H1 (cell line): Measurements from ENCODE around the gene PABPC1L. TPM values are rescaled to one million over a fixed set of nuclear protein-coding genes. Genes with fewer than 3 reads are reported as not detected.

Experiments
- BCL11A ChIP-seq, 2 experiments: IDR thresholded peaks; one replicate each; pipeline ENCODE4 v1.6.1; 2011; ENCODE audit warnings: low read depth in 2 of 2, low read length in 2 of 2, mild to moderate bottlenecking in 2 of 2
- POLR2A ChIP-seq, 2 experiments: IDR thresholded peaks; 1 replicate in 1 of 2; 2 replicates in 1 of 2; pipeline ENCODE4 v1.6.1; 2011; ENCODE audit warnings: low read depth in 2 of 2, low read length in 2 of 2, mild to moderate bottlenecking in 2 of 2; ENCODE audit errors: control extremely low read depth in 1 of 2
- polyA plus RNA-seq, 7 experiments: library from polyadenylated mRNA; depleted of rRNA in 3 of 7; stranded (reverse) in 5 of 7; unstranded in 2 of 7; fragments of >200 nt in 5 of 7; fragments of 200-250 nt in 2 of 7; gene quantifications; 1 replicate in 5 of 7; 2 replicates in 1 of 7; 4 replicates in 1 of 7; pipeline versions ENCODE4 v1.2.1 to v1.2.3, GENCODE V29; 2011 to 2013; ENCODE audit warnings: missing spikeins in 2 of 7, mixed read lengths in 2 of 7
- total RNA-seq: library from RNA; stranded (reverse); fragmentation: NEBNext Ultra II Directional; extraction: Animal tissue kit (Norgen Biotek cat#: 25700); gene quantifications from 2 replicates; pipeline ENCODE4 v1.2.1, GENCODE V29; 2021

The PABPC1L gene
- total and polyA plus RNA-seq, 2 of the 8 experiments (the other 6 are each of a cell fraction or from before 2014, with no cell fraction given), result 61.1 to 108 TPM

DNA sequence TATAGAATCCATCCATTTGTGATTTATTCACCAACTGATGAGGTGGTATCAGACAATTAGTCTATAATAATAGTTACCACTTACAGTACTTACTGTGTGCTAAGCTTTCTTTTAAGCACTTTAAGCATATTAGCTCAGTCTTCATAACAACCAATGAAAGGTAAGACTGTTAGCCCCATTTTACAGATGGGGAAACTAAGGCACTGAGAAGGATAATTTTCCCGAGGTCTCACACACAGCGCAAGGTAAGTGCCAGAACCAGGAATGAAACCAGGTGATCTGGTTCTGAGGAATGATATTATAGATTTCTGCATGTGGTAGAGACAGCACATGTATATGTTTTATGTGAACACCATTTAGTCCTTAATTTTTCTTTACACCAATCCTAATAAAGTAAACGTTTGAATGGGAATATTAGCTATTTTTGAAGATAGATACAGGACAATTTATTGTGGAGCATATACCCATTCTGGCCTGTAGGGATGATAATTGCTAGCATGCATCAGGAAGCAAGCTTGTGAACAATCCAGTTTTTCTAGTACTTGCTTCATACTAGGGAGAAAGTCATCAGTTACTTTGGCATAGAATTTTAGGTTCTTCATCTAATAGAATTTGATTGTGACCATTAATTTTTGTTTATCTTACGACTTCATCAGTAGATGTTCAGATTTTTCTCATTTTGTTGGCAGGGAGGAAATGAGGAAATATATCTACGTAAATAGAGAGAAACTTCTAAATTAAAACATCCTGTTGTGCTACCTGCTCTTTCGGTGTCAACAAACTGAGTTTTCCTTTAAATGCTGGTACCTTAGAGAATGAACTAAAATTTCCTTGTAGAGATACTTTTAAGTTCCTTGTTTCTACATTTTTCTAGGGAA, 21.4 kb upstream of the PABPC1L start (continued):
- TF ChIP-seq BCL11A (IDR thresholded peaks at IDR 0.05; ENCODE audit: low read depth in 2 of 2, low read length in 2 of 2) (no peak), POLR2A (IDR thresholded peaks at IDR 0.05; ENCODE audit: control extremely low read depth in 1 of 2, low read depth in 2 of 2, low read length in 2 of 2) (no peak)
